Natural killer cell treated with Interleukin-12 subunit alpha and Interleukin-12 subunit beta and Interleukin-15 and Interleukin-18, amount 100 ng/mL, for 72 hours (primary cell): ENCODE measurements around the gene IMP4. TPM values are rescaled to one million over a fixed set of nuclear protein-coding genes. Genes with fewer than 3 reads are reported as not detected.

Experiments used
- ATAC-seq, 2 donors: fragments of 150-1000 bp; cut with Tn5 transposase in 1 of 2; sonication (Bioruptor Pico), chemical (Tn5 transposase) in 1 of 2; 2 replicates each; pipeline ENCODE4 v1.10.0; 2021
- DNase-seq: peaks from one replicate; pipeline ENCODE4 v3.0.0; 2022; ENCODE audit warnings: low spot score
- H3K27ac Mint-ChIP-seq, 2 donors: 1 replicate in 1 of 2; 2 replicates in 1 of 2; pipeline ENCODE4 v1.8.0; 2022; ENCODE audit warnings: mixed read lengths in 2 of 2, mild to moderate bottlenecking in 1 of 2, moderate library complexity in 1 of 2
- H3K27me3 Mint-ChIP-seq, 2 donors: 1 replicate in 1 of 2; 2 replicates in 1 of 2; pipeline ENCODE4 v1.8.0; 2022; ENCODE audit warnings: mixed read lengths in 2 of 2
- H3K36me3 Mint-ChIP-seq: one replicate; pipeline ENCODE4 v1.8.0; 2022; ENCODE audit warnings: mixed read lengths
- H3K4me1 Mint-ChIP-seq, 2 donors: 1 replicate in 1 of 2; 2 replicates in 1 of 2; pipeline ENCODE4 v1.8.0; 2022; ENCODE audit warnings: low read depth in 2 of 2, mixed read lengths in 2 of 2, mild to moderate bottlenecking in 1 of 2
- H3K4me3 Mint-ChIP-seq: one replicate; pipeline ENCODE4 v1.8.0; 2022; ENCODE audit warnings: mixed read lengths
- H3K9me3 Mint-ChIP-seq: 2 replicates; pipeline ENCODE4 v1.8.0; 2022; ENCODE audit warnings: mixed read lengths
- total RNA-seq, 2 donors: library from RNA; stranded (reverse); gene quantifications; one replicate each; pipeline ENCODE4 v1.2.3, GENCODE V29; 2022

IMP4 gene
- 100 to 1,000 TPM in 1 of 2 donors, 10 to 100 TPM in 1; 94.1 to 198 TPM for total RNA-seq

- DNase-seq, result peak; percentile 95
- Mint-ChIP-seq H3K9me3 (no peaks in the 10 kb centered on the region), H3K4me3 (peak within 1 kb of the TSS; percentile 98), H3K4me1 (peaks cover 25 to 28% of the 10 kb centered on the region in 2 donors), H3K27me3 (no peaks in the 10 kb centered on the region), H3K27ac (peak within 1 kb of the TSS; percentile 97), H3K36me3 (peaks cover 18% of the 10 kb centered on the region)
- ATAC-seq, result peak; percentile 94 to 95
Measured at GRCh38 chr2:130342533-130343275, at the start of gene IMP4. IMP4 (plus strand) TSS chr2:130342897; CDS start chr2:130342933, 36 bp downstream.

- Mint-ChIP-seq H3K4me1 (no peaks in the 10 kb centered on the region), H3K4me3 (no peak overlapping the region), H3K27me3 (peaks cover 27 to 38% of the 10 kb centered on the region in 2 donors), H3K9me3 (no peaks in the 10 kb centered on the region), H3K27ac (no peak overlapping the region), H3K36me3 (no peaks in the 10 kb centered on the region)
- DNase-seq, result no peak
- ATAC-seq, result peak in 1 of 2 donors; percentile 9
Measured at GRCh38 chr2:130300258-130300969, 42.3 kb upstream of the IMP4 start.

- H3K36me3 Mint-ChIP-seq, result no peaks in the 10 kb centered on the region
Measured at GRCh38 chr2:130300970-130301348, 41.7 kb upstream of the IMP4 start.

GRCh38 chr2:130302164-130302886 lies 40.4 kb upstream of the IMP4 start:
- ATAC-seq (peak in 1 of 2 donors; percentile 43), DNase-seq (no peak)
- Mint-ChIP-seq H3K36me3 (no peaks in the 10 kb centered on the region), H3K4me1 (no peaks in the 10 kb centered on the region), H3K9me3 (no peaks in the 10 kb centered on the region), H3K4me3 (no peak overlapping the region), H3K27me3 (peaks cover 30 to 34% of the 10 kb centered on the region in 2 donors), H3K27ac (no peak overlapping the region)

More at GRCh38 chr2:130300970-130301348, 41.7 kb upstream of the IMP4 start:
- Mint-ChIP-seq H3K4me1 (no peaks in the 10 kb centered on the region), H3K9me3 (no peaks in the 10 kb centered on the region), H3K4me3 (no peak overlapping the region), H3K27me3 (peaks cover 26 to 33% of the 10 kb centered on the region in 2 donors), H3K27ac (no peak overlapping the region)
- DNase-seq (no peak), ATAC-seq (no peak)

- peaks cover 29 to 32% of the 10 kb centered on the region in 2 donors for H3K27me3 Mint-ChIP-seq
- no peak overlapping the region for H3K27ac Mint-ChIP-seq
- no peaks in the 10 kb centered on the region for H3K9me3 Mint-ChIP-seq
- no peaks in the 10 kb centered on the region for H3K36me3 Mint-ChIP-seq
- H3K4me1 Mint-ChIP-seq, result no peaks in the 10 kb centered on the region
- DNase-seq, result no peak
- H3K4me3 Mint-ChIP-seq, result no peak overlapping the region
- ATAC-seq, result no peak
Measured at GRCh38 chr2:130303169-130303568, 39.5 kb upstream of the IMP4 start.

GRCh38 chr2:130304726-130305125 lies 38.0 kb upstream of the IMP4 start:
- Mint-ChIP-seq H3K4me1 (no peaks in the 10 kb centered on the region), H3K4me3 (no peak overlapping the region), H3K27me3 (peaks cover 29 to 30% of the 10 kb centered on the region in 2 donors), H3K27ac (no peak overlapping the region), H3K36me3 (no peaks in the 10 kb centered on the region), H3K9me3 (no peaks in the 10 kb centered on the region)
- no peak for ATAC-seq
- no peak for DNase-seq

GRCh38 chr2:130307850-130308249 lies 34.8 kb upstream of the IMP4 start:
- Mint-ChIP-seq H3K4me1 (no peaks in the 10 kb centered on the region), H3K27ac (no peak overlapping the region), H3K4me3 (no peak overlapping the region), H3K27me3 (peaks cover 16 to 22% of the 10 kb centered on the region in 2 donors), H3K36me3 (no peaks in the 10 kb centered on the region), H3K9me3 (no peaks in the 10 kb centered on the region)
- ATAC-seq, result no peak
- no peak for DNase-seq

GRCh38 chr2:130310881-130311280 lies 31.8 kb upstream of the IMP4 start:
- no peaks in the 10 kb centered on the region for H3K36me3 Mint-ChIP-seq

GRCh38 chr2:130313812-130314334 lies 28.8 kb upstream of the IMP4 start:
- H3K27me3 Mint-ChIP-seq, result peaks cover 1% of the 10 kb centered on the region in 2 donors
- no peak overlapping the region for H3K4me3 Mint-ChIP-seq
- no peaks in the 10 kb centered on the region for H3K36me3 Mint-ChIP-seq
- no peaks in the 10 kb centered on the region for H3K4me1 Mint-ChIP-seq
- DNase-seq (no peak), ATAC-seq (no peak)
- no peaks in the 10 kb centered on the region for H3K9me3 Mint-ChIP-seq
- no peak overlapping the region for H3K27ac Mint-ChIP-seq

More at GRCh38 chr2:130310881-130311280, 31.8 kb upstream of the IMP4 start:
- H3K27me3 Mint-ChIP-seq, result peaks cover 15 to 16% of the 10 kb centered on the region in 2 donors
- H3K9me3 Mint-ChIP-seq, result no peaks in the 10 kb centered on the region
- no peaks in the 10 kb centered on the region for H3K4me1 Mint-ChIP-seq
- ATAC-seq (no peak), DNase-seq (no peak)
- H3K27ac Mint-ChIP-seq, result no peak overlapping the region
- H3K4me3 Mint-ChIP-seq, result no peak overlapping the region

- Mint-ChIP-seq H3K9me3 (no peaks in the 10 kb centered on the region), H3K36me3 (no peaks in the 10 kb centered on the region), H3K4me1 (no peaks in the 10 kb centered on the region), H3K27me3 (peaks cover 0 to under 1% of the 10 kb centered on the region in 2 donors), H3K27ac (no peak overlapping the region), H3K4me3 (no peak overlapping the region)
- no peak for ATAC-seq
- DNase-seq, result no peak
Measured at GRCh38 chr2:130314377-130314776, 28.3 kb upstream of the IMP4 start.

- no peaks in the 10 kb centered on the region for H3K4me1 Mint-ChIP-seq
- no peaks in the 10 kb centered on the region for H3K36me3 Mint-ChIP-seq
- H3K9me3 Mint-ChIP-seq, result no peaks in the 10 kb centered on the region
Measured at GRCh38 chr2:130316596-130316995, 26.1 kb upstream of the IMP4 start.

GRCh38 chr2:130318906-130319305 lies 23.8 kb upstream of the IMP4 start:
- ATAC-seq (no peak), DNase-seq (no peak)
- Mint-ChIP-seq H3K36me3 (no peaks in the 10 kb centered on the region), H3K9me3 (no peaks in the 10 kb centered on the region), H3K27ac (no peak overlapping the region), H3K4me3 (no peak overlapping the region), H3K4me1 (no peaks in the 10 kb centered on the region), H3K27me3 (peaks cover 14 to 16% of the 10 kb centered on the region in 2 donors)

More at GRCh38 chr2:130316596-130316995, 26.1 kb upstream of the IMP4 start:
- DNase-seq (no peak), ATAC-seq (no peak)
- Mint-ChIP-seq H3K4me3 (no peak overlapping the region), H3K27ac (no peak overlapping the region), H3K27me3 (peaks cover 4 to 5% of the 10 kb centered on the region in 2 donors)

GRCh38 chr2:130319536-130319935 lies 23.2 kb upstream of the IMP4 start:
- H3K4me3 Mint-ChIP-seq, result no peak overlapping the region
- peak in 1 of 2 donors; percentile 43 for ATAC-seq
- no peak overlapping the region for H3K27ac Mint-ChIP-seq
- H3K4me1 Mint-ChIP-seq, result no peaks in the 10 kb centered on the region
- H3K27me3 Mint-ChIP-seq, result peaks cover 16 to 20% of the 10 kb centered on the region in 2 donors
- no peaks in the 10 kb centered on the region for H3K36me3 Mint-ChIP-seq
- no peaks in the 10 kb centered on the region for H3K9me3 Mint-ChIP-seq
- no peak for DNase-seq
